CD4-positive, alpha-beta T cell (primary cell): ENCODE data around the gene TC2N. TPM values are rescaled to one million over a fixed set of nuclear protein-coding genes. Genes with fewer than 3 reads are reported as not detected.

ENCODE experiments used
- ATAC-seq: fragments of 200-7000 bp; cut with Tn5 transposase; one replicate; pipeline ENCODE4 v1.10.0; 2022; ENCODE audit warnings: mild to moderate bottlenecking; ENCODE audit not compliant: poor library complexity
- CTCF ChIA-PET: fragments of 350-600 bp; sonication (Branson Sonifier 250); formaldehyde crosslinking; loops from one replicate; lab custom pipeline; 2021; ENCODE audit warnings: antibody characterized with exemption, inconsistent platforms; lab: Charles Lee
- POLR2A ChIA-PET: fragments of 350-600 bp; sonication (Branson Sonifier 250); formaldehyde crosslinking; loops from one replicate; lab custom pipeline; 2021; ENCODE audit warnings: antibody characterized with exemption, inconsistent platforms; lab: Charles Lee
- DNase-seq, 14 experiments: peaks; one replicate each; pipeline ENCODE4 v3.0.0-alpha.2; 2013 to 2020; ENCODE audit warnings: mixed read lengths in 2 of 14
- H3K27ac ChIP-seq, 2 donors: one replicate each; pipeline versions ENCODE4 v1.5.1 to v1.7.0; 2013; ENCODE audit warnings: low read length in 2 of 2, low read depth in 1 of 2, mild to moderate bottlenecking in 1 of 2
- H3K27me3 ChIP-seq, 2 experiments: 1 replicate in 1 of 2; 2 replicates in 1 of 2; pipeline versions ENCODE4 v1.6.1 to v1.7.0; 2013; ENCODE audit warnings: low read length in 2 of 2, control low read depth in 1 of 2, mild to moderate bottlenecking in 1 of 2, moderate library complexity in 1 of 2; ENCODE audit not compliant: insufficient read depth in 2 of 2, control insufficient read depth in 1 of 2
- H3K36me3 ChIP-seq: one replicate; pipeline ENCODE4 v1.6.1; 2013; ENCODE audit warnings: low read length, control low read depth; ENCODE audit not compliant: insufficient read depth
- H3K4me1 ChIP-seq: one replicate; pipeline ENCODE4 v1.6.1; 2013; ENCODE audit warnings: low read length, control low read depth; ENCODE audit not compliant: insufficient read depth
- H3K4me3 ChIP-seq: one replicate; pipeline ENCODE4 v1.5.1; 2013; ENCODE audit warnings: mild to moderate bottlenecking, low read length, moderate library complexity
- H3K9me3 ChIP-seq, 2 experiments: 1 replicate in 1 of 2; 2 replicates in 1 of 2; pipeline versions ENCODE4 v1.6.1 to v1.7.0; 2013; ENCODE audit warnings: low read length in 2 of 2, mild to moderate bottlenecking in 2 of 2, control low read depth in 1 of 2, moderate library complexity in 1 of 2; ENCODE audit not compliant: control insufficient read depth in 1 of 2, insufficient read depth in 1 of 2
- H3K27ac Mint-ChIP-seq: one replicate; pipeline ENCODE4 v1.8.0; 2020; ENCODE audit warnings: mixed read lengths
- H3K27me3 Mint-ChIP-seq: one replicate; pipeline ENCODE4 v1.8.0; 2021; ENCODE audit warnings: mixed read lengths
- H3K36me3 Mint-ChIP-seq: one replicate; pipeline ENCODE4 v1.8.0; 2021; ENCODE audit warnings: low read depth, mixed read lengths
- H3K4me1 Mint-ChIP-seq: one replicate; pipeline ENCODE4 v1.8.0; 2021; ENCODE audit warnings: low read depth, mixed read lengths
- H3K4me3 Mint-ChIP-seq: one replicate; pipeline ENCODE4 v1.8.0; 2020; ENCODE audit warnings: mild to moderate bottlenecking, mixed read lengths
- H3K9me3 Mint-ChIP-seq: one replicate; pipeline ENCODE4 v1.8.0; 2020; ENCODE audit warnings: mixed read lengths
- intact Hi-C, 2 experiments: fragments of 100-400 bp; cut with DNase I in 1 of 2; cut with micrococcal nuclease in 1 of 2; formaldehyde crosslinking; loops; one replicate each; pipeline versions ENCODE4 v1.15.1 to v1.9.0; 2023 to 2025; cut with DNase I, micrococcal nuclease
- total RNA-seq, 174 experiments: library from RNA in 2 of 174; stranded (reverse) in 2 of 174; gene quantifications; one replicate each; pipeline ENCODE4 v1.2.3 and lab custom pipeline; 2021 to 2026
- TF ChIP-seq, protein P1 (sequence below): fragments of 200-600 bp; IDR thresholded peaks from one replicate; pipeline ENCODE4 v1.8.0; 2022; ENCODE audit warnings: antibody characterized with exemption, mild to moderate bottlenecking

TC2N gene
- total RNA-seq, 2 experiments from 2014 or later: 129 to 138 TPM

- Mint-ChIP-seq H3K27me3 (no peaks in the 10 kb centered on the region), H3K4me3 (peak overlapping the region; percentile 96), H3K27ac (peak overlapping the region; percentile 95), H3K36me3 (peaks cover 38% of the 10 kb centered on the region), H3K9me3 (no peaks in the 10 kb centered on the region), H3K4me1 (peaks cover 88% of the 10 kb centered on the region)
- Histone ChIP-seq H3K9me3 (no peaks in the 10 kb centered on the region), H3K27me3 (no peaks in the 10 kb centered on the region), H3K27ac (peak overlapping the region; percentile 86 to 97), H3K4me3 (peak overlapping the region; percentile 85), H3K4me1 (peaks cover 76% of the 10 kb centered on the region), H3K36me3 (peaks cover 26% of the 10 kb centered on the region)
- DNase-seq (peak in 4 of 14 experiments; percentile 14 to 38 (median 27)), ATAC-seq (no peak)
- intact Hi-C loops: loop anchor here (2.0 to 10.0 kb wide), 4 partner anchors 30 to 1472 kb away; partner anchors contain the start of gene CALM1 (in 1 of the 2)
- TF ChIP-seq, protein P1, sequence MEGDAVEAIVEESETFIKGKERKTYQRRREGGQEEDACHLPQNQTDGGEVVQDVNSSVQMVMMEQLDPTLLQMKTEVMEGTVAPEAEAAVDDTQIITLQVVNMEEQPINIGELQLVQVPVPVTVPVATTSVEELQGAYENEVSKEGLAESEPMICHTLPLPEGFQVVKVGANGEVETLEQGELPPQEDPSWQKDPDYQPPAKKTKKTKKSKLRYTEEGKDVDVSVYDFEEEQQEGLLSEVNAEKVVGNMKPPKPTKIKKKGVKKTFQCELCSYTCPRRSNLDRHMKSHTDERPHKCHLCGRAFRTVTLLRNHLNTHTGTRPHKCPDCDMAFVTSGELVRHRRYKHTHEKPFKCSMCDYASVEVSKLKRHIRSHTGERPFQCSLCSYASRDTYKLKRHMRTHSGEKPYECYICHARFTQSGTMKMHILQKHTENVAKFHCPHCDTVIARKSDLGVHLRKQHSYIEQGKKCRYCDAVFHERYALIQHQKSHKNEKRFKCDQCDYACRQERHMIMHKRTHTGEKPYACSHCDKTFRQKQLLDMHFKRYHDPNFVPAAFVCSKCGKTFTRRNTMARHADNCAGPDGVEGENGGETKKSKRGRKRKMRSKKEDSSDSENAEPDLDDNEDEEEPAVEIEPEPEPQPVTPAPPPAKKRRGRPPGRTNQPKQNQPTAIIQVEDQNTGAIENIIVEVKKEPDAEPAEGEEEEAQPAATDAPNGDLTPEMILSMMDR: no peak
- POLR2A ChIA-PET: interaction anchor here (0.9 to 2.7 kb wide), 23 partner anchors 8 to 1610 kb away, joined by 3 to 21 read pairs (median 5); partner anchors contain the start of genes ATXN3, PSMC1 and TRIP11
- CTCF ChIA-PET: interaction anchor here (0.8 to 1.5 kb wide), 5 partner anchors 8 to 45 kb away, joined by 3 to 5 read pairs (median 3); no protein-coding TSS in a partner anchor
These were observed 633 bp downstream of the TC2N start for GRCh38 chr14:91866511-91867295.

- H3K27ac ChIP-seq: peak overlapping the region; percentile 86 to 97
- Mint-ChIP-seq H3K4me1 (peaks cover 86% of the 10 kb centered on the region), H3K36me3 (peaks cover 41% of the 10 kb centered on the region), H3K27me3 (no peaks in the 10 kb centered on the region), H3K9me3 (no peaks in the 10 kb centered on the region), H3K27ac (peak overlapping the region; percentile 95), H3K4me3 (peak overlapping the region; percentile 96)
- no peaks in the 10 kb centered on the region for H3K9me3 ChIP-seq
- H3K4me1 ChIP-seq: peaks cover 76% of the 10 kb centered on the region
- CTCF ChIA-PET: interaction anchor here (1.4 to 1.5 kb wide), 3 partner anchors 28 to 45 kb away, joined by 3 read pairs; no protein-coding TSS in a partner anchor
- DNase-seq: peak in 7 of 14 experiments; percentile 12 to 37 (median 25)
- H3K36me3 ChIP-seq: peaks cover 28% of the 10 kb centered on the region
- peak; percentile 5 for ATAC-seq
- POLR2A ChIA-PET: interaction anchor here (1.0 to 2.7 kb wide), 10 partner anchors 11 to 1482 kb away, joined by 3 to 21 read pairs (median 7); no protein-coding TSS in a partner anchor
- no peaks in the 10 kb centered on the region for H3K27me3 ChIP-seq
- TF ChIP-seq, protein P1: no peak
- intact Hi-C loops: loop anchor here (2.0 to 10.0 kb wide), 4 partner anchors 29 to 1471 kb away; partner anchors contain the start of gene CALM1 (in 1 of the 2)
- peak overlapping the region; percentile 85 for H3K4me3 ChIP-seq
These were observed 1.3 kb downstream of the TC2N start for GRCh38 chr14:91866061-91866460.

- Mint-ChIP-seq H3K36me3 (peaks cover 70% of the 10 kb centered on the region), H3K4me1 (peaks cover 90% of the 10 kb centered on the region)
- POLR2A ChIA-PET: interaction anchor here (1.8 to 5.3 kb wide), 5 partner anchors 7 to 49 kb away, joined by 4 to 120 read pairs (median 12); no protein-coding TSS in a partner anchor
These were observed 4.9 kb downstream of the TC2N start for GRCh38 chr14:91862417-91862816.

More at GRCh38 chr14:91862417-91862816, 4.9 kb downstream of the TC2N start:
- H3K36me3 ChIP-seq: peaks cover 62% of the 10 kb centered on the region
- peaks cover 72% of the 10 kb centered on the region for H3K4me1 ChIP-seq
- CTCF ChIA-PET: interaction anchor here (1.0 to 1.9 kb wide), 3 partner anchors 23 to 49 kb away, joined by 4 read pairs; no protein-coding TSS in a partner anchor
- no peaks in the 10 kb centered on the region for H3K27me3 ChIP-seq
- Mint-ChIP-seq H3K27me3 (no peaks in the 10 kb centered on the region), H3K4me3 (peak overlapping the region; percentile 84), H3K27ac (peak overlapping the region; percentile 95), H3K9me3 (no peaks in the 10 kb centered on the region)
- TF ChIP-seq, protein P1: no peak
- peak overlapping the region; percentile 18 to 86 for H3K27ac ChIP-seq
- peak overlapping the region; percentile 17 for H3K4me3 ChIP-seq
- DNase-seq (peak in 1 of 14 experiments; percentile 34), ATAC-seq (no peak)
- intact Hi-C loops: loop anchor here in 1 of 2 experiments (10.0 kb wide), 1 partner anchor 1468 kb away; the partner anchor contains the start of gene CALM1
- H3K9me3 ChIP-seq: no peaks in the 10 kb centered on the region
